Uterus (tissue), 4 donors: ENCODE data around the gene KIF18A. TPM values are rescaled to one million over a fixed set of nuclear protein-coding genes. Genes with fewer than 3 reads are reported as not detected.

Experiments
- DNase-seq, 2 donors: peaks; one replicate each; pipeline ENCODE4 v3.0.0-alpha.2; 2019 to 2020
- H3K27ac ChIP-seq, 2 donors: fragments of 200-600 bp; sonication (generic); 1 replicate in 1 of 2; 2 replicates in 1 of 2; pipeline ENCODE4 v1.5.1; 2016 to 2018
- H3K27me3 ChIP-seq, 2 donors: fragments of 200-600 bp; sonication (generic); one replicate each; pipeline ENCODE4 v1.5.1; 2018 to 2019; ENCODE audit warnings: control low read depth in 1 of 2
- H3K36me3 ChIP-seq, 2 donors: fragments of 200-600 bp; sonication (generic); one replicate each; pipeline ENCODE4 v1.5.1; 2019; ENCODE audit warnings: control low read depth in 1 of 2
- H3K4me1 ChIP-seq, 2 donors: fragments of 200-600 bp; sonication (generic); one replicate each; pipeline ENCODE4 v1.5.1; 2018 to 2019; ENCODE audit warnings: control low read depth in 1 of 2
- H3K4me3 ChIP-seq, 2 donors: fragments of 200-600 bp; sonication (generic); 1 replicate in 1 of 2; 2 replicates in 1 of 2; pipeline ENCODE4 v1.5.1; 2018 to 2019; ENCODE audit warnings: mild to moderate bottlenecking in 1 of 2
- H3K9me3 ChIP-seq, 2 donors: fragments of 200-600 bp; sonication (generic); one replicate each; pipeline ENCODE4 v1.5.1; 2019; ENCODE audit warnings: control low read depth in 1 of 2
- CTCF ChIP-seq, 4 experiments: fragments of 200-600 bp in 2 of 4; fragments of 450-650 bp in 2 of 4; sonication (generic) in 2 of 4; IDR thresholded peaks; one replicate each; pipeline ENCODE4 v1.5.1; 2016 to 2019; ENCODE audit warnings: antibody characterized with exemption in 4 of 4, mild to moderate bottlenecking in 2 of 4, moderate library complexity in 1 of 4
- POLR2A ChIP-seq, 2 donors: fragments of 450-650 bp; IDR thresholded peaks; one replicate each; pipeline ENCODE4 v1.6.1; 2016; ENCODE audit warnings: antibody characterized with exemption in 2 of 2, mild to moderate bottlenecking in 1 of 2, moderate library complexity in 1 of 2
- intact Hi-C: fragments of 100-400 bp; cut with DNase I; formaldehyde crosslinking; loops from one replicate; pipeline ENCODE4 v1.15.1; 2023; ENCODE audit warnings: low total_unique reads
- total RNA-seq, 4 donors: library from RNA; depleted of rRNA in 3 of 4; stranded (reverse); fragments of >200 nt in 3 of 4; gene quantifications; one replicate each; pipeline versions ENCODE4 v1.1.0 to v1.2.4, GENCODE V29; 2014 to 2023
- donor health status: DM: yes; HTN: yes; CAD: no.

KIF18A gene
- total RNA-seq, 4 donors from 2014 or later: 0.29 to 13.1 (median 0.43) TPM; not detected in 1

GRCh38 chr11:28040384-28040783, 67.6 kb downstream of the KIF18A start:
- no peak for DNase-seq
- no peaks in the 10 kb centered on the region for H3K9me3 ChIP-seq
- TF ChIP-seq POLR2A (IDR thresholded peaks at IDR 0.05): no peak
- TF ChIP-seq CTCF (IDR thresholded peaks at IDR 0.05): no peak
- H3K36me3 ChIP-seq: peaks cover 0 to 5% of the 10 kb centered on the region in 2 donors
- no peaks in the 10 kb centered on the region for H3K4me1 ChIP-seq
- no peaks in the 10 kb centered on the region for H3K27me3 ChIP-seq
- H3K4me3 ChIP-seq: no peak overlapping the region
- intact Hi-C loops: no loop called here
- H3K27ac ChIP-seq: no peak overlapping the region

GRCh38 chr11:28038775-28039174, 69.2 kb downstream of the KIF18A start:
- intact Hi-C loops: no loop called here
- no peak for TF ChIP-seq CTCF (IDR thresholded peaks at IDR 0.05)
- TF ChIP-seq POLR2A (IDR thresholded peaks at IDR 0.05): no peak

GRCh38 chr11:28026634-28027290, 81.2 kb downstream of the KIF18A start:
- Histone ChIP-seq H3K36me3 (no peaks in the 10 kb centered on the region), H3K4me3 (no peak overlapping the region), H3K27me3 (no peaks in the 10 kb centered on the region), H3K27ac (no peak overlapping the region), H3K9me3 (no peaks in the 10 kb centered on the region), H3K4me1 (no peaks in the 10 kb centered on the region)
- DNase-seq: no peak
- TF ChIP-seq POLR2A (IDR thresholded peaks at IDR 0.05): no peak
- TF ChIP-seq CTCF (IDR thresholded peaks at IDR 0.05): no peak
- intact Hi-C loops: no loop called here

More at GRCh38 chr11:28038775-28039174, 69.2 kb downstream of the KIF18A start:
- no peak for DNase-seq
- no peak overlapping the region for H3K4me3 ChIP-seq
- H3K27me3 ChIP-seq: no peaks in the 10 kb centered on the region
- H3K4me1 ChIP-seq: no peaks in the 10 kb centered on the region
- no peak overlapping the region for H3K27ac ChIP-seq
- no peaks in the 10 kb centered on the region for H3K36me3 ChIP-seq
- H3K9me3 ChIP-seq: no peaks in the 10 kb centered on the region

- intact Hi-C loops: no loop called here
- Histone ChIP-seq H3K36me3 (no peaks in the 10 kb centered on the region), H3K4me3 (no peak overlapping the region), H3K27ac (no peak overlapping the region), H3K4me1 (no peaks in the 10 kb centered on the region), H3K27me3 (no peaks in the 10 kb centered on the region), H3K9me3 (no peaks in the 10 kb centered on the region)
- no peak for DNase-seq
- TF ChIP-seq CTCF (IDR thresholded peaks at IDR 0.05) (no peak), POLR2A (IDR thresholded peaks at IDR 0.05) (no peak)
Observed at GRCh38 chr11:28017816-28018215, 90.1 kb downstream of the KIF18A start.

GRCh38 chr11:28011813-28012212, 96.1 kb downstream of the KIF18A start:
- no peak overlapping the region for H3K27ac ChIP-seq
- no peaks in the 10 kb centered on the region for H3K4me1 ChIP-seq
- no peaks in the 10 kb centered on the region for H3K36me3 ChIP-seq
- no peak overlapping the region for H3K4me3 ChIP-seq
- DNase-seq: no peak
- intact Hi-C loops: no loop called here
- H3K9me3 ChIP-seq: no peaks in the 10 kb centered on the region
- no peaks in the 10 kb centered on the region for H3K27me3 ChIP-seq
- no peak for TF ChIP-seq POLR2A (IDR thresholded peaks at IDR 0.05)
- no peak for TF ChIP-seq CTCF (IDR thresholded peaks at IDR 0.05)
